Gastroesophageal sphincter (tissue), 3 donors: ENCODE results near the gene GNLY.
"Not testable (repeated sequence)": the region's sequence is repeated elsewhere in the genome, so short reads cannot be mapped to it uniquely, and the experiment has no call there.

ENCODE experiments used
- POLR2A ChIP-seq, 2 donors: fragments of 450-650 bp; IDR thresholded peaks; one replicate each; pipeline ENCODE4 v1.6.1; 2017; ENCODE audit warnings: antibody characterized with exemption in 2 of 2, mild to moderate bottlenecking in 2 of 2, moderate library complexity in 1 of 2
- POLR2AphosphoS5 ChIP-seq: sonication (generic); formaldehyde crosslinking; IDR thresholded peaks from one replicate; pipeline ENCODE4 v1.6.1; 2017; ENCODE audit warnings: antibody characterized with exemption
- TF ChIP-seq, protein P1 (sequence below), 4 experiments: fragments of 200-600 bp in 2 of 4; fragments of 450-650 bp in 2 of 4; sonication (generic) in 1 of 4; IDR thresholded peaks; one replicate each; pipeline ENCODE4 v1.5.1; 2017 to 2019; ENCODE audit warnings: antibody characterized with exemption in 4 of 4, mild to moderate bottlenecking in 2 of 4, moderate library complexity in 2 of 4

GRCh38 chr2:85657399-85657798 is 36.8 kb upstream of the GNLY start:
- TF ChIP-seq, protein P1, sequence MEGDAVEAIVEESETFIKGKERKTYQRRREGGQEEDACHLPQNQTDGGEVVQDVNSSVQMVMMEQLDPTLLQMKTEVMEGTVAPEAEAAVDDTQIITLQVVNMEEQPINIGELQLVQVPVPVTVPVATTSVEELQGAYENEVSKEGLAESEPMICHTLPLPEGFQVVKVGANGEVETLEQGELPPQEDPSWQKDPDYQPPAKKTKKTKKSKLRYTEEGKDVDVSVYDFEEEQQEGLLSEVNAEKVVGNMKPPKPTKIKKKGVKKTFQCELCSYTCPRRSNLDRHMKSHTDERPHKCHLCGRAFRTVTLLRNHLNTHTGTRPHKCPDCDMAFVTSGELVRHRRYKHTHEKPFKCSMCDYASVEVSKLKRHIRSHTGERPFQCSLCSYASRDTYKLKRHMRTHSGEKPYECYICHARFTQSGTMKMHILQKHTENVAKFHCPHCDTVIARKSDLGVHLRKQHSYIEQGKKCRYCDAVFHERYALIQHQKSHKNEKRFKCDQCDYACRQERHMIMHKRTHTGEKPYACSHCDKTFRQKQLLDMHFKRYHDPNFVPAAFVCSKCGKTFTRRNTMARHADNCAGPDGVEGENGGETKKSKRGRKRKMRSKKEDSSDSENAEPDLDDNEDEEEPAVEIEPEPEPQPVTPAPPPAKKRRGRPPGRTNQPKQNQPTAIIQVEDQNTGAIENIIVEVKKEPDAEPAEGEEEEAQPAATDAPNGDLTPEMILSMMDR (IDR thresholded peaks at IDR 0.05): not testable (repeated sequence)
- TF ChIP-seq POLR2AphosphoS5; POLR2A (IDR thresholded peaks at IDR 0.05): not testable (repeated sequence)
